KMS-11 (cell line): ENCODE measurements around the gene RUFY1.
"Not testable (repeated sequence)": the region's sequence is repeated elsewhere in the genome, so short reads cannot be mapped to it uniquely, and the experiment has no call there.

Experiments
- H2AFZ ChIP-seq: fragments of 200-600 bp; sonication (generic); 2 replicates; pipeline ENCODE4 v1.6.1; 2016; ENCODE audit warnings: antibody characterized with exemption, mixed run types, low read depth
- H3K27ac ChIP-seq: fragments of 200-600 bp; sonication (generic); 2 replicates; pipeline ENCODE4 v1.6.1; 2016; ENCODE audit warnings: mild to moderate bottlenecking, mixed run types
- H3K27me3 ChIP-seq: fragments of 200-600 bp; sonication (generic); 2 replicates; pipeline ENCODE4 v1.6.1; 2017; ENCODE audit warnings: mild to moderate bottlenecking, low read depth, mixed run types, moderate library complexity; ENCODE audit not compliant: insufficient read depth
- H3K36me3 ChIP-seq: fragments of 200-600 bp; sonication (generic); 2 replicates; pipeline ENCODE4 v1.6.1; 2017; ENCODE audit warnings: mild to moderate bottlenecking, mixed run types; ENCODE audit not compliant: insufficient read depth
- H3K4me1 ChIP-seq: fragments of 200-600 bp; sonication (generic); 2 replicates; pipeline ENCODE4 v1.6.1; 2016; ENCODE audit warnings: mild to moderate bottlenecking, low read depth, mixed run types; ENCODE audit not compliant: poor library complexity, severe bottlenecking
- H3K4me2 ChIP-seq: fragments of 200-600 bp; sonication (generic); 2 replicates; pipeline ENCODE4 v1.7.0; 2016; ENCODE audit warnings: mild to moderate bottlenecking, mixed run types
- H3K4me3 ChIP-seq: fragments of 200-600 bp; sonication (generic); IDR thresholded peaks from 2 replicates; pipeline ENCODE4 v1.6.1; 2017; ENCODE audit warnings: low read depth, low read length, mixed read lengths; ENCODE audit not compliant: insufficient read depth
- H3K79me2 ChIP-seq: fragments of 200-600 bp; sonication (generic); 2 replicates; pipeline ENCODE4 v1.6.1; 2016; ENCODE audit warnings: low read depth, mixed run types; ENCODE audit not compliant: insufficient read depth
- H3K9ac ChIP-seq: fragments of 200-600 bp; sonication (generic); 2 replicates; pipeline ENCODE4 v1.6.1; 2016; ENCODE audit warnings: mild to moderate bottlenecking, mixed run types
- H4K20me1 ChIP-seq: fragments of 200-600 bp; sonication (generic); 2 replicates; pipeline ENCODE4 v1.6.1; 2016; ENCODE audit warnings: mild to moderate bottlenecking, mixed run types; ENCODE audit not compliant: insufficient read depth
- TF ChIP-seq, protein P1 (sequence below): fragments of 200-600 bp; sonication (generic); conservative IDR thresholded peaks from 2 replicates; pipeline ENCODE4 v1.6.1; 2017; ENCODE audit warnings: low read depth, mild to moderate bottlenecking, antibody characterized with exemption, low read length, moderate library complexity, mixed read lengths

The RUFY1 gene

DNA sequence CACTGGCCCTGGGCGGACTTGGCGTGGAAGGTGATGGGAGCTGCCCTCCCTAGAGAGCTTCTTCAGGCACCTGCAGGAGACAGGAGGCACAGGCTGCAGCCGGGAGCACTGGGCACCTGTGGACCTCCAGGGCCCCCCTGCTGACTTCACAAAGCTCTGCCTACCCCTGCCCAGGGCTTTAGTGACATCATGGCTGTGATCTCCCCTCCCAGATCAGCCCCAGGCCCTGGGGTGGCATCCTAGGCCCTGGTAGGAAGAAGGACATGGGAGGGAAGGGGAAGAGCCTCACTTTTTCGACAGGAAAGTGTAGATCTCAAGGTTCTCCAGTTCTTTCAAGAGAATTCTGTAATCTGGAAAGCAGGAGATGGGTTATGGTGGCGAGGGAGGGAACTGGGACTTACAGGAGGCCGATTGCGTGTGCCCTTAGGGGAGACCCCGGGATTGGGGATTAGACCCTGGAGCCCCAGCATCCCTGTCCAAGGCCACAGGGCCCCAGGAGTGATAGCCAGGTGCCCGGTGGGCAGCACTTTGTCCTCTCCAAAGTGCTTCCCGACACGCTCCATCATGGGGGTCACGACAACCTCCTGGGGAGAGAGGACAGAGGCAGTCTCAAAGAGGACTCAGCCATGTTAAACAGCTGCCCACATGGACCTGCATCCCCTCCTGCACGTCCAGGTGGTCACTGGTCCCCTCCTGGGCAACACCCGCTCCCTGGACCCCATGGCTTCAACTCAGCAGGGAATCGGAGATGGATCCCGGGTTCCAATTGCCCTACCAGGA is 93.0 kb downstream of the RUFY1 start:
- not testable (repeated sequence) for H3K9ac ChIP-seq, H3K27ac ChIP-seq, H2AFZ ChIP-seq, H3K4me2 ChIP-seq, H3K27me3 ChIP-seq, H3K4me1 ChIP-seq, H3K79me2 ChIP-seq, H4K20me1 ChIP-seq, H3K36me3 ChIP-seq, H3K4me3 ChIP-seq

DNA sequence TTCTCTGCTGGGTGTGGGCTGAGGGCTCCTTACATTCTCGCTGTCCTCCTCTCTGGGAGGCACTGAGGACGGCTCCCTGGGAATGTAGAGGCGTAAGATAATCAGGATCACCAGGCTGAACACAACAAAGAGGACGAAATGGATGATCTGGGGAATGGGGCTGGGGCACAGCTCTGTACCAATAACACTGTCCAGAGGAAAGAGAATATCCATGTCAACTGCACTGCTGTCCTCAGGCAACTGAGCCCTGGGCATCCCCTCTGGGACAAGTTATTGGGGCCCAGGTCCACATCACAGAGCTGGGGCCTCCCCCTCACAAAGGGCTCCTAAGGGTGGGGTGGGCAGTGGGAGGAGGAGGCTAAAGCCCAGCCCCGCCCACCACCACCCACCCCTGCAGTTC is 94.4 kb downstream of the RUFY1 start:
- not testable (repeated sequence) for H3K36me3 ChIP-seq, H4K20me1 ChIP-seq, H2AFZ ChIP-seq, H3K27ac ChIP-seq, H3K4me3 ChIP-seq, H3K27me3 ChIP-seq, H3K79me2 ChIP-seq, H3K4me2 ChIP-seq, H3K9ac ChIP-seq, H3K4me1 ChIP-seq

DNA sequence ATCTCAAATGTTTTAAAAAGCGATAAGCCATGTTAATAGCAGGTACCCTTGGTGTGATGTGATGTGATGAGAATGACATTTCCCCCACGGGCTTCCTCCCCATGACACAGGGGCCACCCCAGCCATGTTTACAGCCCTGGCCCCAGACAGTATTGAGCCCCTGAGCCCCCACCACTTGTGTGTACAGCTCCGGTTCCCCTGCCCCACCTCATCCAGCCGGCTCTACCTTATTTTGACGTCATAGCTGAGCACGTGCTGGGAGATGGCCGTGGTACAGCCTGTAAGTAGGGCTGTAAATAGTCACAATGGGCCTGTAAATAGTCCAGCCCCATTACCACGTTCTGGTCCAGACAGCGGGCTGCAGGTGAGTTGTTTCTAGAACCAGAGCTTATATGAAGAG is 98.1 kb downstream of the RUFY1 start:
- no peaks in the 10 kb centered on the region for H3K79me2 ChIP-seq
- no peak overlapping the region for H3K27ac ChIP-seq
- no peaks in the 10 kb centered on the region for H4K20me1 ChIP-seq
- H3K4me3 ChIP-seq, result no peak overlapping the region
- H3K4me1 ChIP-seq, result no peaks in the 10 kb centered on the region
- no peaks in the 10 kb centered on the region for H3K36me3 ChIP-seq
- H3K27me3 ChIP-seq, result no peaks in the 10 kb centered on the region
- no peak overlapping the region for H2AFZ ChIP-seq
- no peak overlapping the region for H3K9ac ChIP-seq
- TF ChIP-seq, protein P1, sequence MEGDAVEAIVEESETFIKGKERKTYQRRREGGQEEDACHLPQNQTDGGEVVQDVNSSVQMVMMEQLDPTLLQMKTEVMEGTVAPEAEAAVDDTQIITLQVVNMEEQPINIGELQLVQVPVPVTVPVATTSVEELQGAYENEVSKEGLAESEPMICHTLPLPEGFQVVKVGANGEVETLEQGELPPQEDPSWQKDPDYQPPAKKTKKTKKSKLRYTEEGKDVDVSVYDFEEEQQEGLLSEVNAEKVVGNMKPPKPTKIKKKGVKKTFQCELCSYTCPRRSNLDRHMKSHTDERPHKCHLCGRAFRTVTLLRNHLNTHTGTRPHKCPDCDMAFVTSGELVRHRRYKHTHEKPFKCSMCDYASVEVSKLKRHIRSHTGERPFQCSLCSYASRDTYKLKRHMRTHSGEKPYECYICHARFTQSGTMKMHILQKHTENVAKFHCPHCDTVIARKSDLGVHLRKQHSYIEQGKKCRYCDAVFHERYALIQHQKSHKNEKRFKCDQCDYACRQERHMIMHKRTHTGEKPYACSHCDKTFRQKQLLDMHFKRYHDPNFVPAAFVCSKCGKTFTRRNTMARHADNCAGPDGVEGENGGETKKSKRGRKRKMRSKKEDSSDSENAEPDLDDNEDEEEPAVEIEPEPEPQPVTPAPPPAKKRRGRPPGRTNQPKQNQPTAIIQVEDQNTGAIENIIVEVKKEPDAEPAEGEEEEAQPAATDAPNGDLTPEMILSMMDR, result no peak
- H3K4me2 ChIP-seq, result no peak overlapping the region

DNA sequence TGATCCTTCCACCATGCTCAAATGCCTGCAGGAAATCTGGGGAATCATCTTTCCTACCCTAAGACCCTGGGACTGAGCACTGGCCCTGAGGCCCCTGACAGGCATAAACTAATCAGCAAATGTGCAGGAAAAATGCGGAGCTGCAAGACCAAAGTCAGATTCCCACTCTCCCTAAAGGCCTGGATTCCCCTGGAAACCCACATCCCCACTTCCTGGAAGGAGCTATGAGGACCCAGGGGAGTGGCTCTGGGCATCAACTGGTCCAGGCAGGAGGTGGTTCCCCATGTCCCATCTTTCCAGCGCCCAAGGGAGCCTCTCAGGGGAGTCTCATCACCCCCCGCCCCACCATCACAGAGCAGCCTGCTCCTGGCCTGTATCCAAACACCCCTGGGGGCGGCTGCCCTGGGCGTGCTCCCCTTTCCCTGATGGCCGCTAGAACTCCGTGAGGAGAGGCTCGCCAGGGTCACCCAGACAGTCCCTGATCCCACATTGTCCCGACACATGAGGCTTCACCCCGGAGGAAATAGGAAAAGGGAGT is 98.9 kb downstream of the RUFY1 start:
- not testable (repeated sequence) for H2AFZ ChIP-seq, H3K4me1 ChIP-seq, H3K27ac ChIP-seq, H3K4me2 ChIP-seq, H3K27me3 ChIP-seq, H3K9ac ChIP-seq, H3K4me3 ChIP-seq, H3K36me3 ChIP-seq, H4K20me1 ChIP-seq, H3K79me2 ChIP-seq

DNA sequence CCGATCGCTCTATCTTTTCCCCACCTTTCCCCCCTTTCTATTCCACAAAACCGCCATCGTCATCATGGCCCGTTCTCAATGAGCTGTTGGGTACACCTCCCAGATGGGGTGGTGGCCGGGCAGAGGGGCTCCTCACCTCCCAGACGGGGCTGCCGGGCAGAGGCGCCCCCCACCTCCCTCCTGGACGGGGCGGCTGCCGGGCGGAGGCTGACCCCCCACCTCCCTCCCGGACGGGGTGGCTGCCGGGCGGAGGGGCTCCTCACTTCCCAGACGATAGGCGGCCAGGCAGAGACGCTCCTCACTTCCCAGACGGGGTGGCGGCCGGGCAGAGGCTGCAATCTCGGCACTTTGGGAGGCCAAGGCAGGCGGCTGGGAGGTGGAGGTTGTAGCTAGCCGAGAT is 99.9 kb downstream of the RUFY1 start:
- not testable (repeated sequence) for H3K4me2 ChIP-seq, H3K27me3 ChIP-seq, H3K4me3 ChIP-seq, H3K9ac ChIP-seq, H3K4me1 ChIP-seq, H4K20me1 ChIP-seq, H3K27ac ChIP-seq, H3K79me2 ChIP-seq, H2AFZ ChIP-seq, H3K36me3 ChIP-seq

DNA sequence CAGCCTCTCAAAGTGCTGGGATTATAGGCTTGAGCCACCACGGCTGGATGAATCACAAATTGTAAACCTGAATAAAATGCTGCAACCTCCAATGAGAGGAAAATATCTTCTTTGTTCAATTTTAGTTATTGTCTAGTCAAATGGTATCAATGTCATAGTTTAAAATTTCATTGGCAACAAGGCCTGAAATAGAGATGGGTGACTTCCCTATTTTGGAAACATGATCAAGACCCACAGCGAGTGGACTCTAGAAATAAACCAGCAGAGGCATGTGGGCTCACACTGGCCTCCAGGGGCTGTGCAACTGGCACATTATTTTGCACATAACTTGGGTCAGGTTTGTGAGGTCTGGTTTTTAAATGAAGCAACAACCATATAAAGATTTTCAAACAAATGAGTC is 102.8 kb downstream of the RUFY1 start:
- H3K4me3 ChIP-seq, H4K20me1 ChIP-seq: not testable (repeated sequence)

DNA sequence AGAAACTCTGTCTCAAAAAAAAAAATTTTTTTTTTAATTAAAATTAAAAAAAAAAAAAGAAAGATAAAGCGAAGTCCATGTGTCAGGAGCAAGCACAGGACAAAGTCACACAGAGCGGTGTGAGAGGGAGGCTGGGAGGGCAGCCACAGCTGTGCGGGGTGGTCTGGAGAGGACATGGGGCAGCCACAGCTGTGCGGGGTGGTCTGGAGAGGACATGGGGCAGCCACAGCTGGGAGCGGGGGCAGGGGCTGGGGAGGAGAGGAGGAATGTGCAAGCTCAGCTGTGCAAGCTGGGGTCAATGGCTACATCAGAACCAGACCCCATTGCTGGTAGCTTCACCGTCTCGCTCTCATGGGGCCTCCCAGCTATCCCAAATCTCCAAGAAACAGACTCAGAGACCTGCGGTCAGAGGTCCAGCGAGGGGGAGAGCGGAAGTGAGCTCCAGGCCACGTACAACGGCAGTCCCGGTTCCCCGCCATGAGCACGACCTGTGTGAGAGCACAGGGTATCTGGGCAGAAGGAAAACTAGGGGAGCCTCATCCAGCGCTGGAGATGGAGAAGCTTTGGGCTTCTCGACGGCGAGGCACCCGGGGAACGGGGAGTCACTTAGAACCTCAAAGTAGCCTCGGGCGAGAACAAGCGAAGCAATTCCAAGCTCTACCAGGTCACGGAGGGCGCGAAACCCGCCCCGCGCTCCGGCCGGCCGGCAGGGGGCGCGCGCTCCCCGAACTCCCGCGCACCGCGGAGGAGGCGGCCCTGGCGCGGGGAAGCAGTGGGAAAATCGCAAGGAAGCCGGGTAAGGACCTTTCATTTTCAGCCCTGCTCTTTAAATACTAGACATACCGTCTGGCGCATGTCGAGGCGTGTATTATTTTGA is 107.2 kb downstream of the RUFY1 start:
- H3K4me3 ChIP-seq, H2AFZ ChIP-seq, H3K9ac ChIP-seq, H3K4me2 ChIP-seq, H3K79me2 ChIP-seq, H3K27ac ChIP-seq, H4K20me1 ChIP-seq, H3K36me3 ChIP-seq, H3K27me3 ChIP-seq, H3K4me1 ChIP-seq: not testable (repeated sequence)

More for the DNA sequence above, 102.8 kb downstream of the RUFY1 start:
- not testable (repeated sequence) for H3K27ac ChIP-seq, H3K9ac ChIP-seq, H2AFZ ChIP-seq, H3K4me1 ChIP-seq, H3K36me3 ChIP-seq, H3K27me3 ChIP-seq, H3K79me2 ChIP-seq, H3K4me2 ChIP-seq

DNA sequence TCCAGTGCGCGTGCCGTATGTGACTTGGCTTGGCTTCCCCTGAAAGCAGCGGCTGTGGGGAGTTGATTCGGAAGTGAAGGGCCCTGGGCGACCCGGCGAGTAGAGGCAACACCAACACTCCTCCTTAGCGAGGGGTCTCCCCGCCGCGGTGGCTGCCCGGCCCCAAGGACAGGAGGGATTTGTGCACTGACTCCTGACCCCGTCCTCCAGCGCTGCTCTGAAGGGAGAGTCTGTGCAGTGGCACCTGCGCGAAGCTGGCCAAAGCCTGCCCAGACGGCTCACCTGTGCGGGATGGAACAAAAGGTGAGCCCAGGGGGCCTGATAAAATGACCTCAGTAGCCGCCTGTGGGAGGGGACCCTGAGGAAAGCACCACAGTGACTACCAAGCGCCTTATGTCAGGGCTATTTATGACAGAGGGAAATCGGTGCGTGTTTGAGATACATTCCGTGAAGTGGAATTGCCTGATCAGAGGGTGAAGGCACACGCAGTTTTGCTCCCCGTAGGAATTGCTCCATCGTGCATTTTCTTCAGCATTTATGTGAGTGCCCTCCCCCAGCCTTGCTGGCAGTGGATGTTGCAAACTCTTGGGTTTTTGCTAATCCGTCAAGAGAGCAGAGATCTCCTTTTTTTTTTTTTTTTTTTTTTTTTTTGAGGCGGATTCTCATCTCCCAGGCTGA is 108.0 kb downstream of the RUFY1 start:
- not testable (repeated sequence) for H3K4me1 ChIP-seq, H3K36me3 ChIP-seq, H3K4me3 ChIP-seq, H3K9ac ChIP-seq, H3K79me2 ChIP-seq, H3K27ac ChIP-seq, H3K27me3 ChIP-seq, H4K20me1 ChIP-seq
- Histone ChIP-seq H3K4me2 (peak overlapping the region; percentile 54; the same call in 1 of the 2 replicates), H2AFZ (peak overlapping the region; percentile 41; the same call in 1 of the 2 replicates)
